MCF 10A (cell line): ENCODE results near the gene ABCG1. TPM values are rescaled to one million over a fixed set of nuclear protein-coding genes. Genes with fewer than 3 reads are reported as not detected.

Experiments used
- BruUV-seq: library from RNA; stranded (reverse); fragments of 400-500 nt; replicated peaks from 2 replicates; lab custom pipeline; 2021; lab: Mats Ljungman, UMichigan
- CTCF ChIA-PET: fragments of 300-600 bp; sonication (Branson Sonifier 250); formaldehyde crosslinking; extraction: SDS; loops from one replicate; lab custom pipeline; 2021; ENCODE audit warnings: antibody characterized with exemption, inconsistent platforms; lab: Yijun Ruan, JAX
- POLR2A ChIA-PET: fragments of 300-600, 350-650 bp; sonication (Branson Sonifier 250); formaldehyde crosslinking; extraction: SDS; loops from one replicate; lab custom pipeline; 2020; ENCODE audit warnings: antibody characterized with exemption, inconsistent platforms; lab: Yijun Ruan, JAX
- DNase-seq: peaks from one replicate; pipeline ENCODE4 v3.0.0-alpha.2; 2018; ENCODE audit not compliant: unreplicated experiment
- H3K27ac Mint-ChIP-seq: one replicate; pipeline ENCODE4 v1.8.0; 2022; ENCODE audit warnings: mild to moderate bottlenecking, low read depth, mixed read lengths; ENCODE audit not compliant: unreplicated experiment
- H3K27me3 Mint-ChIP-seq: one replicate; pipeline ENCODE4 v1.8.0; 2022; ENCODE audit warnings: mixed read lengths; ENCODE audit not compliant: insufficient read depth, unreplicated experiment
- H3K36me3 Mint-ChIP-seq: one replicate; pipeline ENCODE4 v1.8.0; 2022; ENCODE audit warnings: mild to moderate bottlenecking, moderate library complexity, mixed read lengths; ENCODE audit not compliant: insufficient read depth, unreplicated experiment
- H3K4me1 Mint-ChIP-seq: one replicate; pipeline ENCODE4 v1.8.0; 2022; ENCODE audit warnings: mixed read lengths; ENCODE audit not compliant: insufficient read depth, unreplicated experiment
- H3K4me3 Mint-ChIP-seq: one replicate; pipeline ENCODE4 v1.8.0; 2022; ENCODE audit warnings: mild to moderate bottlenecking, moderate library complexity, mixed read lengths; ENCODE audit not compliant: unreplicated experiment
- H3K9me3 Mint-ChIP-seq: one replicate; pipeline ENCODE4 v1.8.0; 2022; ENCODE audit warnings: mixed read lengths; ENCODE audit not compliant: unreplicated experiment
- CTCF ChIP-seq: fragments of 200-600 bp; IDR thresholded peaks from one replicate; pipeline ENCODE4 v1.8.0; 2022; ENCODE audit warnings: antibody characterized with exemption, mild to moderate bottlenecking; ENCODE audit not compliant: unreplicated experiment
- intact Hi-C: fragments of 100-400 bp; cut with micrococcal nuclease; formaldehyde crosslinking; loops from 2 replicates; pipeline ENCODE4 v1.14.1; 2022
- total RNA-seq: library from RNA; stranded (reverse); gene quantifications from 2 replicates; pipeline ENCODE4 v1.2.3, GENCODE V29; 2022

The ABCG1 gene
- total RNA-seq, 1 experiment from 2014 or later = 25.5 TPM

- Mint-ChIP-seq H3K36me3 (peaks cover 16% of the 10 kb centered on the region), H3K4me1 (no peaks in the 10 kb centered on the region), H3K9me3 (no peaks in the 10 kb centered on the region), H3K27ac (no peak overlapping the region), H3K4me3 (no peak overlapping the region), H3K27me3 (no peaks in the 10 kb centered on the region)
- ChIA-PET CTCF (interaction anchor here (4.0 kb wide), 1 partner anchor 13 kb away, joined by 23 read pairs; no protein-coding TSS in a partner anchor), POLR2A (no interaction called here)
- no TSS peak for BruUV-seq
- TF ChIP-seq CTCF = no peak
- intact Hi-C loops = no loop called here
- DNase-seq = no peak
Measured at GRCh38 chr21:42297377-42297776, 78.4 kb downstream of the ABCG1 start.

GRCh38 chr21:42298237-42298636 lies 79.3 kb downstream of the ABCG1 start:
- CTCF ChIA-PET = interaction anchor here (4.0 kb wide), 1 partner anchor 12 kb away, joined by 23 read pairs; no protein-coding TSS in a partner anchor
- peak; percentile 61 for DNase-seq
- Mint-ChIP-seq H3K4me3 (no peak overlapping the region), H3K4me1 (no peaks in the 10 kb centered on the region), H3K27ac (no peak overlapping the region), H3K27me3 (no peaks in the 10 kb centered on the region), H3K36me3 (peaks cover 16% of the 10 kb centered on the region), H3K9me3 (no peaks in the 10 kb centered on the region)
- no TSS peak for BruUV-seq
- TF ChIP-seq CTCF = no peak
- intact Hi-C loops = no loop called here
- POLR2A ChIA-PET = no interaction called here

- H3K27ac Mint-ChIP-seq = no peak overlapping the region
- no peaks in the 10 kb centered on the region for H3K9me3 Mint-ChIP-seq
- BruUV-seq = no TSS peak
- TF ChIP-seq CTCF = no peak
- no peaks in the 10 kb centered on the region for H3K27me3 Mint-ChIP-seq
- ChIA-PET CTCF (interaction anchor here (4.0 kb wide), 1 partner anchor 11 kb away, joined by 23 read pairs; no protein-coding TSS in a partner anchor), POLR2A (no interaction called here)
- H3K4me1 Mint-ChIP-seq = no peaks in the 10 kb centered on the region
- intact Hi-C loops = no loop called here
- no peak overlapping the region for H3K4me3 Mint-ChIP-seq
- peaks cover 16% of the 10 kb centered on the region for H3K36me3 Mint-ChIP-seq
- no peak for DNase-seq
Measured at GRCh38 chr21:42298657-42299056, 79.7 kb downstream of the ABCG1 start.

- TF ChIP-seq CTCF = no peak
- DNase-seq = peak; percentile 24
- Mint-ChIP-seq H3K36me3 (peaks cover 16% of the 10 kb centered on the region), H3K4me1 (no peaks in the 10 kb centered on the region), H3K9me3 (no peaks in the 10 kb centered on the region), H3K4me3 (no peak overlapping the region), H3K27ac (no peak overlapping the region), H3K27me3 (no peaks in the 10 kb centered on the region)
- BruUV-seq = no TSS peak
- intact Hi-C loops = no loop called here
- ChIA-PET CTCF (interaction anchor here (0.6 to 4.0 kb wide), 3 partner anchors 10 to 174 kb away, joined by 3 to 23 read pairs (median 3); no protein-coding TSS in a partner anchor), POLR2A (interaction anchor here (0.6 to 1.2 kb wide), 2 partner anchors 80 to 151 kb away, joined by 3 read pairs; partner anchors contain the start of gene ABCG1)
Measured at GRCh38 chr21:42299324-42300044, 80.5 kb downstream of the ABCG1 start.
